SK-N-SH (cell line): ENCODE measurements around the gene MAP2.

Experiments
- CHD2 ChIP-seq: fragments of 150-350 bp; IDR thresholded peaks from 2 replicates; pipeline ENCODE4 v1.6.1; 2018; ENCODE audit warnings: low read length; ENCODE audit not compliant: partially characterized antibody
- CTCF ChIP-seq: fragments of 200-600 bp; sonication (generic); IDR thresholded peaks from 2 replicates; pipeline ENCODE4 v1.6.1; 2017; ENCODE audit warnings: antibody characterized with exemption, mild to moderate bottlenecking, moderate library complexity
- EP300 ChIP-seq, 2 experiments: IDR thresholded peaks; 2 replicates each; pipeline versions ENCODE4 v1.4.0 to v1.6.1; 2012; ENCODE audit warnings: borderline replicate concordance in 1 of 2, low read depth in 1 of 2, low read length in 1 of 2
- EZH2phosphoT487 ChIP-seq: fragments of 200-600 bp; sonication (generic); IDR thresholded peaks from 2 replicates; pipeline ENCODE4 v1.6.1; 2017; ENCODE audit warnings: low read depth, mixed run types, mild to moderate bottlenecking, antibody characterized with exemption, moderate library complexity, borderline replicate concordance
- FOSL2 ChIP-seq: IDR thresholded peaks from 2 replicates; pipeline ENCODE4 v1.4.0; 2012; ENCODE audit warnings: low read depth, mild to moderate bottlenecking, moderate library complexity, borderline replicate concordance
- MAX ChIP-seq: IDR thresholded peaks from 2 replicates; pipeline ENCODE4 v1.4.0; 2012; ENCODE audit warnings: low read depth
- MXI1 ChIP-seq: IDR thresholded peaks from 2 replicates; pipeline ENCODE4 v1.6.1; 2012; ENCODE audit warnings: mild to moderate bottlenecking, low read depth, low read length, improper control_type of control experiment
- POLR2AphosphoS5 ChIP-seq: IDR thresholded peaks from 2 replicates; pipeline ENCODE4 v1.6.1; 2012; ENCODE audit warnings: low read depth, low read length
- REST ChIP-seq: IDR thresholded peaks from 2 replicates; pipeline ENCODE4 v1.6.1; 2012; ENCODE audit warnings: mild to moderate bottlenecking, low read depth, low read length, moderate library complexity
- SIN3A ChIP-seq: IDR thresholded peaks from 2 replicates; pipeline ENCODE4 v1.6.1; 2012; ENCODE audit warnings: low read depth, mild to moderate bottlenecking, low read length, moderate library complexity, borderline replicate concordance
- TAF1 ChIP-seq: IDR thresholded peaks from 2 replicates; pipeline ENCODE4 v1.6.1; 2012; ENCODE audit warnings: low read depth, mild to moderate bottlenecking, low read length, moderate library complexity, borderline replicate concordance
- USF1 ChIP-seq: IDR thresholded peaks from 2 replicates; pipeline ENCODE4 v1.4.0; 2012; ENCODE audit warnings: low read depth, borderline replicate concordance
- USF2 ChIP-seq: fragments of 150-350 bp; IDR thresholded peaks from 2 replicates; pipeline ENCODE4 v1.6.1; 2017; ENCODE audit warnings: antibody characterized with exemption, low read length, low read depth, borderline replicate concordance
- ZBTB33 ChIP-seq: IDR thresholded peaks from 2 replicates; pipeline ENCODE4 v1.4.0; 2012; ENCODE audit warnings: low read depth, borderline replicate concordance

GRCh38 chr2:209761566-209761965, 337.7 kb downstream of the MAP2 start:
- no peak for TF ChIP-seq MXI1
- TF ChIP-seq EP300 (IDR thresholded peaks at IDR 0.05; ENCODE audit: borderline replicate concordance in 1 of 2, low read depth in 1 of 2, low read length in 1 of 2), result no peak
- TF ChIP-seq CTCF, result no peak
- no peak for TF ChIP-seq EZH2phosphoT487
- TF ChIP-seq CHD2, result no peak
- TF ChIP-seq MAX, result no peak
- TF ChIP-seq TAF1, result no peak
- no peak for TF ChIP-seq POLR2AphosphoS5
- no peak for TF ChIP-seq SIN3A
- no peak for TF ChIP-seq USF2
- TF ChIP-seq REST, result no peak
- no peak for TF ChIP-seq FOSL2
- TF ChIP-seq ZBTB33, result no peak
- TF ChIP-seq USF1, result no peak
